HG03139 (cell line): Measurements from ENCODE around the gene ARHGEF37.
A peak's percentile ranks its signal among the peaks of the same experiment; 100 is the strongest.
"Not testable (repeated sequence)": the region's sequence is repeated elsewhere in the genome, so short reads cannot be mapped to it uniquely, and the experiment has no call there.

Experiments used
- ATAC-seq: cut with Tn5 transposase; IDR thresholded peaks from one replicate; pipeline ENCODE4 v1.9.1; 2021; ENCODE audit not compliant: unreplicated experiment

Gene ARHGEF37, protein sequence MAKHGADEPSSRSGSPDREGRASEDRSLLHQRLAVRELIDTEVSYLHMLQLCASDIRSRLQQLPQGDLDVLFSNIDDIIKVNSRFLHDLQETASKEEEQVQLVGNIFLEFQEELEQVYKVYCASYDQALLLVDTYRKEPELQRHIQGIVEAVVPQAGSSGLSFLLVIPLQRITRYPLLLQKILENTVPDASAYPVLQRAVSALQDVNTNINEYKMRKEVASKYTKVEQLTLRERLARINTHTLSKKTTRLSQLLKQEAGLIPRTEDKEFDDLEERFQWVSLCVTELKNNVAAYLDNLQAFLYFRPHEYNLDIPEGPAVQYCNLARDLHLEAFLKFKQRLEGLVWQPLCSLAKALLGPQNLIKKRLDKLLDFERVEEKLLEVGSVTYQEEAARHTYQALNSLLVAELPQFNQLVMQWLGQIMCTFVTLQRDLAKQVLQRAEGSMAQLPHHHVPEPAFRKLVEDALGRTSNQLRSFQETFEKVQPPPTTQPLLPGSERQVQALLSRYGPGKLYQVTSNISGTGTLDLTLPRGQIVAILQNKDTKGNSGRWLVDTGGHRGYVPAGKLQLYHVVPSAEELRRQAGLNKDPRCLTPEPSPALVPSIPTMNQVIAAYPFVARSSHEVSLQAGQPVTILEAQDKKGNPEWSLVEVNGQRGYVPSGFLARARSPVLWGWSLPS

GRCh38 chr5:149581192-149581861 lies at the start of gene ARHGEF37:
Gene ARHGEF37, plus strand, starts transcription at chr5:149581498. Its CDS starts 16,272 bp downstream, at chr5:149597770.
- ATAC-seq = no peak

- ATAC-seq = no peak
Measured at GRCh38 chr5:149532413-149532812, 48.9 kb upstream of the ARHGEF37 start.

- not testable (repeated sequence) for ATAC-seq
Measured at GRCh38 chr5:149535787-149536186, 45.5 kb upstream of the ARHGEF37 start.

- no peak for ATAC-seq
Measured at GRCh38 chr5:149537374-149537975, 43.8 kb upstream of the ARHGEF37 start.

DNA sequence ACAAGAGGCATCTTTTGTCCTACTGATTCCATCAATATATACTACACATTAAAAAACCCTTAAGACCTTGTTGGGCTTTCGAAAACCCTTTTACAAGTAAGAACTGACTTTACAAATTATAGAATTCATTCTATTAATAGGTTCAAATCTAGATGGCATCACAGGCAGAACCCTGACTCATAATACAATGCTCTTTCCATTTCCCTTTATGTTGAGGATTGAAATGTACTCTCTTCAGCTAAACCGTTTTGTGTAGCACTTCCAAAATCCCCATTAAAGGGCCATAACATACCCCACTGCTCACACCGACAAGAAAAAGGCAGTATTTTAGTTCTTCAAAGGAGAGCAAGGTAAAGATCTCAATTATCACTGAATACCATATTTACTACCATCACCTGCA lies 41.2 kb upstream of the ARHGEF37 start:
- ATAC-seq = no peak

DNA sequence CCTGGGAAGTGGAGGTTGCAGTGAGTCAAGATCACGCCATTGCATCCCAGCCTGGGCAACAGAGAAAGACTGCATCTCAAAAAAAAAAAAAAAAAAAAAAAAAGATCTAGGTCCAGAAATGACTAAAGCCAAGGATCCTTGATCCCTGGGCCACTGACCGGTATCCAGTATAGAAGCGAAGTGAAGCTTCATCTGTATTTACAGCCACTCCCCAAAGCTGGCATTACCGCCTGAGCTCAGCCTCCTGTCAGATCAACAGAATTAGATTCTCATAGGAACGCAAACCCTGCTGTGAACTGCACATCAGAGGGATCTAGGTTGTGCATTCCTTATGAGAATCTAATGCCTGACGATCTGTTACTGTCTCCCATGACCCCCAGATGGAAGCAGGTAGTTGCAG lies 39.4 kb upstream of the ARHGEF37 start:
- no peak for ATAC-seq

DNA sequence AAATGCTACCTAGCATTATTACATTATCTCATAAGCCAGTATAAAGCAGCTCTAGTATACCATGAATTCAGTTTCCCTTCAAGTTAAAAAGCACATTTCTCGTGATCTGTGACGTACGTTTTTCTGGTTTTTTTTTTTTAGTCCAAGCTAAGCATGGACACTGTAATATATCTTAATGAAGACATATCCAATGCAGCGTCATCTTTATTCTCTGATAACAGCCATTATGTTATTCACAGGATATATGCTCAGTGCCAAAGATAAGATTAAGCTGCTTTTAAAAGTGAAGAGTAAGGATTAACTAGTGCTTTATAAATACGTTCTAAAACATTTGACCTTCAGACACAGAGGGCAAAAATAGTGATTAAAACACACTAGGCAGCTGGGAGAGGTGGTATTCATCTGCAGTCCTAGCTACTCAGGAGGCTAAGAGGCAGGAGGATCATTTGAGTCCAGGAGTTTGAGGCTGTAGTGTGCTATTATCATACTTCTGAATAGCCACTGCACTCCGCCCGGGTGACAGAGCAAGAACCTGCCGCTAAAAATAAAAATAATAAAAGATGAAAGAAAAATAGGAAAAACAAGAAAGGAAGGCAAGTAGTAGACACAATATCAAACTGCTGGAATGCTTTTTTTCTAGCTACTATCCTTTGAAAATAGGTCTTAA lies 37.8 kb upstream of the ARHGEF37 start:
- no peak for ATAC-seq

DNA sequence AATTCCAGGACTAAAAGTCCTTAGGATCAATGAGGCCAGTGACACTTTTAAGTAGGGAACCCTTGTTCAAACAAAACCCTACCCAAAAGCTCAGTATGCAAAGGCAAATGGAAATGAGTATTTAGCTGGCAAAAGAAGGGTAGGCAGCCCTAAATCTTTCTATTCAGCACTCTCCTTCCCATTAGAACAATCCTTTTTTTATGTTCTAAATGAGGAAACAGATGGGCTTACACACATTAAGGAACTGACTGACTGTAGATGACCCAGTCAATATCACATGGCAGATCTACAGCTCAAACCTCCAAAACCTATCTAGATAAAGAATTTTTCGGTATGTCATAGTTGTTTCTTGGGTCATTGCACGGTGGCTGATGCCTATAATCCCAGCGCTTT lies 37.3 kb upstream of the ARHGEF37 start:
- ATAC-seq = no peak

- ATAC-seq = no peak
Measured at GRCh38 chr5:149545327-149545726, 36.0 kb upstream of the ARHGEF37 start.

DNA sequence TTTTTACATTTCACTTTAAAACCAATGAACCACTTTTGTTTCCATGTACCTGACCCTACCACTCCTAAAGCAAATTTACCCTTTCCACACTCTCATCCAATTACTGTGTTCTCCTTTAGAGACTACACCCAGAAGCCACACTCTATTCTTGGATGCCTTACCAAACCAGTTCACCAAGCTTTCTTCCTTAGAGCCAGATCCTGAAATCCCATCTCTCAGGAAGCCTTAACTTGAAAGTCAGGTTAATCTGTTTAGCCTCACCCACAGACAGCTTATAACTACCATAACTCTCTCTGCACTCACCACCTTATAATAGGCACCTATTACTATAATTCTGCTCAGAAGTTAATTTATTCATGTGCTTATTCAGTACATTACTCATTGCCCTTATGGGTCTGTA lies 34.3 kb upstream of the ARHGEF37 start:
- ATAC-seq = no peak

DNA sequence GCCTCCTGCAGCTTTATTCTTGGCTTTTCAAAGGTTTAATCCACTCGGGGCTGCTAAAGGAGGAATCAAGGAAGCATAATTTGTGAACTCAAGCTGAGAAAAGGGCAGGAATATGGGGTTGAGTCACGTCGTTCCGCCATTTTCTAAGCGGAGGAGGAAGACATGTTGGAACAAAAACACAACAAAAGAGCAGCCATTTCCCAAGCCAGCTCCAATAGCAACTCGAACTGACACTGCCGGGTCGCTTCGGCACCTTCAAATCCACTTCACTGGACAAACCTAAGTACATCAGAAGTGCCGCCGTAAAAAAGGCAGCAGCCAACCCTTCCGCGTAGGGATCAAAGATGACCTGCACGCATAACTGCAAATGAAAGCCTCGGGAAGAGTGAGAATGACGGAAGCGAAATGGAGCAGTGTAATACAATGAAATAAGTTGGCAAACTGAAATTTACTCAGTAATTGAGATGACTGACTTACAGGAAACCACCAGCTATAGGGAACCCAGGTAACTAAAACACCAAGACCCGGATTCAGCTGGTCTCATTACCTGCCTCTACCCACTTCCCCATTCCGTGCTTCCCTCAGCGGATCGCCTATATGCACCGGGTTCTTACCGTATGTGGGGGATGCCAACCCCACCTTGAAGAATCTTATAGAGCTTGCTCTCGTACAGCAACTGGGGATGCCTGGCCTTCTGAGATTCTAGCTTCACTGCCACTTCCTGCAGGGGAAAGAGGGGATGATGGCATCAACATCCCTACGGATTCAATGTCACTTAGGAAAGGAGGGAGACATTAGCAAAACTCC lies 31.6 kb upstream of the ARHGEF37 start:
- ATAC-seq = peak; percentile 31

DNA sequence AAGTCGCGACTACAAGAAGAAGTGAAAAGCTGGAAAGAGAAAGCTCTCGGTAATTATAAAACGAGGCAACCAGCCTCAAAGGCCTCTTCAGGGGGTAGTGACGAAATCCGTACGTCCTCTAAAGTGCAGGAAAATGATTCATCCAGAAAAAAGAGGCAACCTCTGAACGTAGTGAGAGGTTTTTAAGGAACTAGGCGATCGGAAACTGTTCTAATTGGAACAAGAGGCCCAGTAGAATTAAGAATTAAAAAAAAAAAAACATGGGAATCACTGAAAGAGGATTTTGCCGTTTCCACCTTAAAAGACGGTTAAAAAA lies 31.1 kb upstream of the ARHGEF37 start:
- ATAC-seq = no peak

- no peak for ATAC-seq
Measured at GRCh38 chr5:149550594-149551226, 30.6 kb upstream of the ARHGEF37 start.

DNA sequence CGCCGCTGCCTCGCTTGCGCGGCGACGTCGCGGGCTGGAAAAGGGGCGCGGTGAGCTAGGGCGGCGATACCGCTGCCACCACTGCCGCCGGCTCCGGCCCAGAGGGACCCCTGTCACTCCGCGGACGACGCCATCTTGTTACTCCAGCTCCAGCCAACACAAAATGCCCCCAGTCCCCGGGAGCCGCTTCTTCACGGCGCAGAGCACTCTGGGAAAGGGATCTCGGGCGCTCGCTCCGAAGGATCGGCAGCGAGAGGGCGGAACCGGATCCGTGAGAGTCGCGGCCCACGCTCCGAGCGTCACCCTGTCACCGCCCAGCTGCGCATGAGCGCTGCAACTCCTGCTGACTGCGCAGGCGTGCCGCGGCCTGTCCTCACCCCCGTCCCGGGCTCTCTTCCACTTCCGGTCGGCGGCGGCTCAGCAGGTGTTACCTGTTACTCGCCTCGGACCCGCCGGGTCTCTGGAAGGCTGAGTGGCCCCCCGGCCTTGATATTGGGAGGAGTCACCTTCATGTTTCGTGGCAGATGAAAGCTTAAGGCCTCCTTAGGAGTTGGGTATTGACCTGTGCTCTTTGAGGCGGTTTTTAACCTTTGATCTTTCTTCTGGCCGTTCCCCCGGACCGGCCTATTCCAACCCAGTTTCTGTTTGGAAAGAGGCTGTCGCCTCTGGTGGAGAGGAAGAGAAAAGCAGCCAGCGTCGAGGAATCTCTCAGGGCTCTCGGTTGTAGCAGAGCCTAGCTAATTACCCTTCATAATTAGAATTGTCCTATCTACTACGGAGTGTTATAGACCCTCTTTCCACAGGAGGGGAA lies 29.9 kb upstream of the ARHGEF37 start, which contains the start of gene CSNK1A1:
Gene CSNK1A1, minus strand, starts transcription at position 213 of the 811 bp plus-strand sequence. CDS start 475 bp downstream, outside the sequence.
- ATAC-seq = peak; percentile 86

DNA sequence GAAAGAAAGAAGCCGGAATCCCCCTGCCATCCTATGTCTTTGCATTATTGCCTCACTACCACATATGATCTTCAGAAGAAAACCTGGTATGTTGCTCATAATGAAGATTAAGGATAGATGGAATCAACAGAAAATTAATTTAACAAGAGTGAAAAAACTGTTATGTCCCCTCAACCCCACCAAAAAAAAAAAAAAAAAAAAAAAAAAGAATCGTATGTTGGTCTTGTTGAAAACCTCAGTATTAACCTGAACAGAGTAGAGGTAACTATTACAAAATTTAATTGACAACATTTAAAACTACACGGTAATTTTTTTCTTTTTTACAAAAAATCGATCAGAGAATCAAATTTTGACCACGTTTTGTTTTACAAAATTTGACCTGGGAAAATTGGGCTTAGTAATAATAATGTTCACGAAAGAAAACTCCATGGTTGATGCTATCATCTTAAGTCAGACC lies 29.2 kb upstream of the ARHGEF37 start:
- ATAC-seq = no peak

DNA sequence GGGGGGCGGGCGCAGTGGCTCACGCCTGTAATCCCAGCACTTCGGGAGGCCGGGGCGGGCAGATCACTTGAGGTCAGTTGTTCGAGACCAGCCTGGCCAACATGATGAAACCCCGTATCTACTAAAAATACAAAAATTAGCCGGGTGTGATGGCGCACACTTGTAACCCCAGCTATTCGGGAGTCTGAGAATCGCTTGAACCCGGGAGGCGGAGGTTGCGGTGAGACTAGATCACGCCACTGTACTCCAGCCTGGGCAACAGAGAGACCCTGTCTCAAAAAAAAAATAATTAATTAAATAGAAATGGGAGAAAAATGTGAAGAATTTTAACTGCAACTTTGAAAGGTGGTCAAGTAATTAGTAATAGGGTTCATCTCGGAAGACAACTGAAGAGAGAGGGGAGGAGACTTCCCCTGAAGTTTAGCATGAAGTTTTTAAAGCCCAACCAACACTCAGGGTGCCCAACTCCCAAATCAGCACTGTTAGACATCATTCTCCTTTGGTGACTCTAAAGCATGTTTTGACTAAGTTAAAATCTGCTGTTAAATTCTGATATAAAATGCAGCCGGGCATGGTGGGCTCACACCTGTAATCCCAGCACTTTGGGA lies 28.6 kb upstream of the ARHGEF37 start:
- no peak for ATAC-seq

DNA sequence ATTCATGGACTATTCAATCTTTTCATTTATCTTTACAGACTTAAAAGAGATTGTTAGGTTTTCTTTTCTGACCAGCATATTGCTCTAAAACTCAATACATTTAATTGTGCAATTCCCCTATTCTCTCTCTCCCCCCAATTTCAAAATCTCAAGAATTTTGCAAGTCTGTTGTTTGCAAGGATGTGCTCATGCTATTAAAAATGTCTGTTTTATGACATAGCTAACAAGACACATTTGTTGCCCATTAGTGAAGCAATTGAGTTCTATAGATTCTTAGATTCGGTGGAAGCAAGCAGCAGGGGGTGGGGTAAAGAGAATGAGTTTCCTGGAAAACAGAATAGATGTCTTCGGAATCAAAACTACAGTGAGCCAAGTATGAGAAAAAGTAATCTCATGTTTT lies 21.6 kb upstream of the ARHGEF37 start:
- no peak for ATAC-seq

DNA sequence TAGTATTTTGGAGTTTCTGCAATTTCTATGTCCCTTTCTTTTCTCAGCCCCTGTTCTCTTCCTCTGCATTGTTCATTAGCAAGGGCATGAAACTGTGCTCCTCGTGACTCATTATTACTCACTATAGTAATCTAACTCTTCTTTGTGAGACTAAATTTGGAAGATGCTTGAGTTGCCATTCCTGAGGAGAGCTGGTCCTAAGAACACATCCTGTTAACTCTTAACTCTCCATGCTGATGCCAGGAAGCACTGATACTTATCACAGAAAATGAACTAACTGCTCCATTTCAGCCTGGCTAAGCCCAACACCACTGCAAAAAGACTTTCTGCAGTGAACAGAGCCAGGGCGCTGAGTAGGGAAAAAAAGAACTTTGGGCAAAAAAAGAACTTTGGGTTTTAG lies 19.4 kb upstream of the ARHGEF37 start:
- no peak for ATAC-seq
